OCI-LY1 (cell line): ENCODE data around the gene DDX10.

ENCODE experiments used
- H2AFZ ChIP-seq: fragments of 200-600 bp; sonication (generic), shearing (Covaris generic); 2 replicates; pipeline ENCODE4 v1.6.0; 2014; ENCODE audit warnings: antibody characterized with exemption, mild to moderate bottlenecking, low read length
- H3F3A ChIP-seq: fragments of 200-600 bp; sonication (generic), shearing (Covaris generic); 2 replicates; pipeline ENCODE4 v1.6.0; 2014; ENCODE audit warnings: mild to moderate bottlenecking, antibody characterized with exemption, low read length, moderate library complexity; ENCODE audit not compliant: insufficient read depth
- H3K27ac ChIP-seq: fragments of 200-600 bp; sonication (generic); 2 replicates; pipeline ENCODE4 v1.5.1; 2014; ENCODE audit warnings: low read length, mixed run types, mild to moderate bottlenecking, low read depth; ENCODE audit not compliant: poor library complexity, severe bottlenecking
- H3K27me3 ChIP-seq: fragments of 200-600 bp; sonication (generic); 2 replicates; pipeline ENCODE4 v1.6.0; 2014; ENCODE audit warnings: antibody characterized with exemption, mild to moderate bottlenecking, low read length, moderate library complexity; ENCODE audit not compliant: insufficient read depth
- H3K36me3 ChIP-seq: fragments of 200-600 bp; sonication (generic); 2 replicates; pipeline ENCODE4 v1.6.1; 2014; ENCODE audit warnings: mild to moderate bottlenecking, antibody characterized with exemption, low read length, moderate library complexity, mixed read lengths; ENCODE audit not compliant: insufficient read depth
- H3K4me1 ChIP-seq: fragments of 200-600 bp; sonication (generic); 2 replicates; pipeline ENCODE4 v1.5.1; 2014; ENCODE audit warnings: mild to moderate bottlenecking, low read length, moderate library complexity; ENCODE audit not compliant: insufficient read depth, severe bottlenecking
- H3K4me2 ChIP-seq: fragments of 200-600 bp; sonication (generic), shearing (Covaris generic); 2 replicates; pipeline ENCODE4 v1.6.1; 2014; ENCODE audit warnings: low read length
- H3K4me3 ChIP-seq: fragments of 200-600 bp; sonication (generic); 2 replicates; pipeline ENCODE4 v1.5.1; 2014; ENCODE audit warnings: low read length, low read depth, mild to moderate bottlenecking, mixed read lengths; ENCODE audit not compliant: poor library complexity, severe bottlenecking
- H3K79me2 ChIP-seq: fragments of 200-600 bp; shearing (Covaris generic); 2 replicates; pipeline ENCODE4 v1.6.1; 2016; ENCODE audit warnings: mixed run types, low read length, mixed read lengths; ENCODE audit not compliant: insufficient read depth
- H3K9ac ChIP-seq: fragments of 200-600 bp; sonication (generic), shearing (Covaris generic); 2 replicates; pipeline ENCODE4 v1.6.1; 2014; ENCODE audit warnings: mild to moderate bottlenecking, low read length, mixed read lengths
- H3K9me2 ChIP-seq: fragments of 200-600 bp; sonication (generic), shearing (Covaris generic); 2 replicates; pipeline ENCODE4 v1.6.1; 2014; ENCODE audit warnings: low read depth, mild to moderate bottlenecking, low read length, mixed read lengths
- H3K9me3 ChIP-seq: fragments of 200-600 bp; shearing (Covaris generic); 2 replicates; pipeline ENCODE4 v1.6.1; 2014; ENCODE audit warnings: low read length, mixed read lengths
- H4K20me1 ChIP-seq: fragments of 200-600 bp; sonication (generic), shearing (Covaris generic); 2 replicates; pipeline ENCODE4 v1.6.0; 2016; ENCODE audit warnings: mild to moderate bottlenecking, low read length; ENCODE audit not compliant: insufficient read depth
- EZH2 ChIP-seq: fragments of 200-600 bp; sonication (generic), shearing (Covaris generic); IDR thresholded peaks from 2 replicates; pipeline ENCODE4 v1.8.0; 2017; ENCODE audit warnings: borderline replicate concordance, mixed run types, mild to moderate bottlenecking, antibody characterized with exemption, low read length, moderate library complexity, mixed read lengths
- TF ChIP-seq, protein P1 (sequence below): fragments of 200-600 bp; sonication (generic), shearing (Covaris generic); IDR thresholded peaks from 2 replicates; pipeline ENCODE4 v1.5.1; 2017; ENCODE audit warnings: mild to moderate bottlenecking, antibody characterized with exemption, low read length, moderate library complexity, mixed read lengths

The DDX10 gene

GRCh38 chr11:108934289-108934688, 269.4 kb downstream of the DDX10 start:
- no peak overlapping the region for H3K4me2 ChIP-seq
- TF ChIP-seq, protein P1, sequence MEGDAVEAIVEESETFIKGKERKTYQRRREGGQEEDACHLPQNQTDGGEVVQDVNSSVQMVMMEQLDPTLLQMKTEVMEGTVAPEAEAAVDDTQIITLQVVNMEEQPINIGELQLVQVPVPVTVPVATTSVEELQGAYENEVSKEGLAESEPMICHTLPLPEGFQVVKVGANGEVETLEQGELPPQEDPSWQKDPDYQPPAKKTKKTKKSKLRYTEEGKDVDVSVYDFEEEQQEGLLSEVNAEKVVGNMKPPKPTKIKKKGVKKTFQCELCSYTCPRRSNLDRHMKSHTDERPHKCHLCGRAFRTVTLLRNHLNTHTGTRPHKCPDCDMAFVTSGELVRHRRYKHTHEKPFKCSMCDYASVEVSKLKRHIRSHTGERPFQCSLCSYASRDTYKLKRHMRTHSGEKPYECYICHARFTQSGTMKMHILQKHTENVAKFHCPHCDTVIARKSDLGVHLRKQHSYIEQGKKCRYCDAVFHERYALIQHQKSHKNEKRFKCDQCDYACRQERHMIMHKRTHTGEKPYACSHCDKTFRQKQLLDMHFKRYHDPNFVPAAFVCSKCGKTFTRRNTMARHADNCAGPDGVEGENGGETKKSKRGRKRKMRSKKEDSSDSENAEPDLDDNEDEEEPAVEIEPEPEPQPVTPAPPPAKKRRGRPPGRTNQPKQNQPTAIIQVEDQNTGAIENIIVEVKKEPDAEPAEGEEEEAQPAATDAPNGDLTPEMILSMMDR, result no peak
- TF ChIP-seq EZH2, result no peak
- no peak overlapping the region for H3K9ac ChIP-seq
- no peaks in the 10 kb centered on the region for H4K20me1 ChIP-seq
- no peak overlapping the region for H3K4me3 ChIP-seq
- H3K27ac ChIP-seq, result no peak overlapping the region
- H3F3A ChIP-seq, result no peaks in the 10 kb centered on the region
- H3K4me1 ChIP-seq, result no peaks in the 10 kb centered on the region
- no peaks in the 10 kb centered on the region for H3K9me3 ChIP-seq
- H3K36me3 ChIP-seq, result no peaks in the 10 kb centered on the region
- no peaks in the 10 kb centered on the region for H3K79me2 ChIP-seq
- H3K27me3 ChIP-seq, result no peaks in the 10 kb centered on the region
- H3K9me2 ChIP-seq, result no peaks in the 10 kb centered on the region
- no peak overlapping the region for H2AFZ ChIP-seq

DNA sequence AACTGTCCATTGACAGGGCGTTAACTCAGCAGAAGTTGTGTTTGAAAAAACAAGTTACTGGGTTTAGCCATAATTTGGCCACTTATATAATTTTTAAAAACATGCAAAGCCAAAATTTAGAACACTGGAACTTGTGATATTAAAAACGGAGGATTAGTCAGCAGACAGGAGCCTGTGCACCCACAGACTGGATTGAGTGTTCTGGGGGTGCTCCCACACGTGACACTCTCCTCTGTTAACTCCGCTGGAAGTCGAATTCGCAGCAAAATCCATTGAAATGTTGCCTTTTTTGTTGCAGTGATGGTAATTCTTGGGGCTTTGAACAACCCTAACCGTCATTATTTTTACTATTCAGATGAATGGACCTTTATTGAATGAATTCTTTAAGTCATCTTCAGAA, 269.8 kb downstream of the DDX10 start:
- Histone ChIP-seq H3K27ac (no peak overlapping the region), H3F3A (no peaks in the 10 kb centered on the region)
- TF ChIP-seq EZH2, result no peak

DNA sequence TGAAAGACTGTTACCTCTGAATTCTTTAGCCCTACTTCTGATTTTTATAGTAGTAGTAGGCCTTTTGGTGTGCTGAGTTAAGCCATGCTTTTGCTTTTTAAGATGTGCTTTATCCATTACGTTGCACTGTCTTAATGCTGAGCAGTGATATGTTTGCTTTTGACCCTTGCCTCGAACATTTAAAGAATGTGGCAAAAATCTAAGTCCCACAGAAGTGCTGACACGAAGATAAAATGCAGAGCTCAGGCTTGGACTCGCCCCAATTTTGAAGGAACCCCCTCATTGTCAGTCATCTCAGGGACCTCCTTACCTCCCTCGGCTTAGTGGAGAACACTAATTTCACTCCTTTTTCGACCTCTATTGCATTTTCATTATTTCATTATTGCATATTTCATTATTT, 272.9 kb downstream of the DDX10 start:
- Histone ChIP-seq H3K4me3 (no peak overlapping the region), H3K36me3 (peaks cover 11% of the 10 kb centered on the region; the same call in 1 of the 2 replicates), H3K4me2 (no peak overlapping the region), H3K9me3 (no peaks in the 10 kb centered on the region), H3K79me2 (no peaks in the 10 kb centered on the region), H3K9me2 (no peaks in the 10 kb centered on the region), H3F3A (no peaks in the 10 kb centered on the region), H3K27ac (no peak overlapping the region), H2AFZ (no peak overlapping the region), H3K27me3 (no peaks in the 10 kb centered on the region), H3K4me1 (no peaks in the 10 kb centered on the region), H3K9ac (no peak overlapping the region), H4K20me1 (no peaks in the 10 kb centered on the region)
- TF ChIP-seq, protein P1, result no peak
- TF ChIP-seq EZH2, result no peak

More for the DNA sequence above, 269.8 kb downstream of the DDX10 start:
- Histone ChIP-seq H3K79me2 (no peaks in the 10 kb centered on the region), H3K4me2 (no peak overlapping the region), H3K36me3 (no peaks in the 10 kb centered on the region), H3K27me3 (no peaks in the 10 kb centered on the region), H3K4me3 (no peak overlapping the region), H2AFZ (no peak overlapping the region), H4K20me1 (no peaks in the 10 kb centered on the region), H3K9me2 (no peaks in the 10 kb centered on the region), H3K9me3 (no peaks in the 10 kb centered on the region), H3K4me1 (no peaks in the 10 kb centered on the region), H3K9ac (no peak overlapping the region)

GRCh38 chr11:108938604-108939003, 273.7 kb downstream of the DDX10 start:
- no peaks in the 10 kb centered on the region for H3K4me1 ChIP-seq
- H3K9me2 ChIP-seq, result no peaks in the 10 kb centered on the region
- H3K4me2 ChIP-seq, result no peak overlapping the region
- no peak overlapping the region for H3K9ac ChIP-seq
- H4K20me1 ChIP-seq, result no peaks in the 10 kb centered on the region
- peaks cover 11% of the 10 kb centered on the region; the same call in 1 of the 2 replicates for H3K36me3 ChIP-seq
- H3K79me2 ChIP-seq, result no peaks in the 10 kb centered on the region
- H3F3A ChIP-seq, result no peaks in the 10 kb centered on the region
- no peaks in the 10 kb centered on the region for H3K27me3 ChIP-seq
- no peak overlapping the region for H2AFZ ChIP-seq
- H3K27ac ChIP-seq, result no peak overlapping the region
- no peaks in the 10 kb centered on the region for H3K9me3 ChIP-seq
- no peak for TF ChIP-seq EZH2
- TF ChIP-seq, protein P1, result no peak
- H3K4me3 ChIP-seq, result no peak overlapping the region
